Subcutaneous abdominal adipose tissue (tissue), 5 donors: ENCODE results near the gene CHST8.

Source experiments
- H3K27ac ChIP-seq: one replicate; pipeline ENCODE4 v1.7.0; 2013; ENCODE audit warnings: low read depth, mild to moderate bottlenecking, inconsistent platforms, low read length, moderate library complexity
- H3K27me3 ChIP-seq, 5 donors: one replicate each; pipeline ENCODE4 v1.7.0; 2013; ENCODE audit warnings: low read length in 5 of 5, inconsistent platforms in 1 of 5; ENCODE audit not compliant: control insufficient read depth in 5 of 5, insufficient read depth in 4 of 5
- H3K36me3 ChIP-seq, 5 donors: one replicate each; pipeline ENCODE4 v1.7.0; 2013; ENCODE audit warnings: low read length in 5 of 5; ENCODE audit not compliant: control insufficient read depth in 5 of 5, insufficient read depth in 5 of 5
- H3K4me1 ChIP-seq, 5 donors: one replicate each; pipeline ENCODE4 v1.7.0; 2013; ENCODE audit warnings: low read length in 5 of 5, mild to moderate bottlenecking in 3 of 5, moderate library complexity in 1 of 5; ENCODE audit not compliant: control insufficient read depth in 5 of 5, insufficient read depth in 5 of 5
- H3K4me3 ChIP-seq, 5 donors: one replicate each; pipeline ENCODE4 v1.7.0; 2013; ENCODE audit warnings: low read length in 5 of 5, low read depth in 1 of 5
- H3K9ac ChIP-seq, 5 donors: one replicate each; pipeline ENCODE4 v1.7.0; 2013; ENCODE audit warnings: low read length in 5 of 5, mild to moderate bottlenecking in 4 of 5, moderate library complexity in 3 of 5
- H3K9me3 ChIP-seq, 5 donors: one replicate each; pipeline ENCODE4 v1.7.0; 2013; ENCODE audit warnings: low read length in 5 of 5; ENCODE audit not compliant: control insufficient read depth in 5 of 5
- donor health status: healthy.
- donor health status: healthy.
- donor health status: healthy.
- donor health status: healthy.
- donor health status: healthy.

CHST8 gene

GRCh38 chr19:33720691-33721682, 99.2 kb downstream of the CHST8 start:
- no peak overlapping the region for H3K27ac ChIP-seq
- no peak overlapping the region for H3K9ac ChIP-seq
- peaks cover 0 to 7% (median 0%) of the 10 kb centered on the region in 5 donors for H3K4me1 ChIP-seq
- H3K27me3 ChIP-seq = peaks cover 0 to 31% (median 13%) of the 10 kb centered on the region in 5 donors
- H3K36me3 ChIP-seq = no peaks in the 10 kb centered on the region
- no peak overlapping the region for H3K4me3 ChIP-seq
- H3K9me3 ChIP-seq = peaks cover 0 to 8% (median 2%) of the 10 kb centered on the region in 5 donors

DNA sequence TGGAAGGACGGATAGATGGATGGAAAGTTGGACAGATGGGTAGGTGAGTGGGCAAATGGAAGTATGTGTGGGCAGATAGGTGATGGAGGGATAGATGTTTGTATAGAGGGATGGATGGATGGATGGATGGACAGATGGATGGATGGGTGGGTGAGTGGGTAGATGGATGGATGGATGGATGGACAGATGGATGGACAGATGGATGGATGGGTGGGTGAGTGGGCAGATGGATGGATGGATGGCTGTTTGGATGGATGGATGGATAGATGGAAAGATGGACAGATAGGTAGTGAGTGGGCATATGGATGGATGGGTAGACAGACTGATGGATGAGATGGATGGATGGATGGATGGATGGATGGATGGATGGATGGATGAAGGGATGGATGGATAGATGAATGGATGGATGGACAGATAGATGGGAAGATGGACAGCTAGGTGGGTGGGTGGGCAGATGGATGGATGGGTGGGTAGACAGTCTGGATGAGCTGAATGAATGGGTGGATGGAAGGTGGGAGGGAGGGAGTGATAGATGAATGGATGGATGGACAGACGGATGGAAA, 100.1 kb downstream of the CHST8 start:
- Histone ChIP-seq H3K9me3 (peaks cover 0 to 2% (median under 1%) of the 10 kb centered on the region in 5 donors), H3K9ac (no peak overlapping the region), H3K4me3 (no peak overlapping the region), H3K27ac (no peak overlapping the region), H3K4me1 (peaks cover 0 to 7% (median 0%) of the 10 kb centered on the region in 5 donors), H3K36me3 (no peaks in the 10 kb centered on the region), H3K27me3 (peaks cover 4 to 34% (median 13%) of the 10 kb centered on the region in 5 donors)

DNA sequence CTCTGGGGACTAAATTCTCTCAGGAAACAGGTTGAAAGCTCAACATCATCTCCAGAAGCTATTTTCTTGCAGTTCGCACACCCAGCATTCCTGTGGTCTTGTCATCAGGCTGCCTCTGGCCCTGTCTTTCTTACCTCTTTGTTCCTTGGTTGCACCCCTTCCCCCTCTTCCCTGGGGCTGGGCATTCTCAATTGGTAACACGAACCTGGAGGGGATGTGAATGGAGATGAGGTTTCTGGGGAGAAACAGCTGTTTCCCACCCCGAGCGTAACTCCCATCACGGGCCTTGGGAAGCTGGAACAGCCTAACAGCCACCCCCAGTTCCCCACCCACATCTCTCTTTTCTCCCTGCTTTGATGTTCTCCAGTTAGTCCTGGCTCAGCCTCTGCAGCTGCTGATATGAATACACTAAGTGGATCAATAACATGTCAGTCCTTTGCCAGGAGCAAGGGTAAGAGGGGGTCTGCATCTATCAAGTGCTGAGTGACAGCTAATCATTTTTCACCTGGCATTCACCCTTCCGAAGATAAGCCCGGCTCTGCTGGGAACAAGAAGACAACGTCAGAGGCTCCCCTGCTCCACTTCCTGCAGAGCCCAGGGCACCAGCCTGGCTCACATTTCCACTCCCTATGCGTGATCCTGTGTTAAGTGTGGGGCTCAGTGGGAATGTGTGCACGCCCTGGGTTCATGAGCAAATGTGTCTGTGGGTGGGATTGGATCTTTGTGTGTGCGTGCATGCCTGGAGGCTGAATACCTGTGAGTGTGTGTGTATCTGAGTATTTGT, 100.9 kb downstream of the CHST8 start:
- Histone ChIP-seq H3K4me1 (peaks cover 0 to 7% (median 0%) of the 10 kb centered on the region in 5 donors), H3K27ac (no peak overlapping the region), H3K4me3 (no peak overlapping the region), H3K36me3 (no peaks in the 10 kb centered on the region), H3K9ac (no peak overlapping the region), H3K27me3 (peaks cover 4 to 41% (median 13%) of the 10 kb centered on the region in 5 donors), H3K9me3 (peaks cover 0 to 2% (median 0%) of the 10 kb centered on the region in 5 donors)

GRCh38 chr19:33723512-33723911, 101.8 kb downstream of the CHST8 start:
- Histone ChIP-seq H3K36me3 (no peaks in the 10 kb centered on the region), H3K27ac (no peak overlapping the region), H3K27me3 (peaks cover 4 to 42% (median 17%) of the 10 kb centered on the region in 5 donors), H3K4me1 (peaks cover 0 to 7% (median 0%) of the 10 kb centered on the region in 5 donors), H3K9ac (no peak overlapping the region), H3K9me3 (peaks cover 0 to 2% (median 1%) of the 10 kb centered on the region in 5 donors), H3K4me3 (no peak overlapping the region)

DNA sequence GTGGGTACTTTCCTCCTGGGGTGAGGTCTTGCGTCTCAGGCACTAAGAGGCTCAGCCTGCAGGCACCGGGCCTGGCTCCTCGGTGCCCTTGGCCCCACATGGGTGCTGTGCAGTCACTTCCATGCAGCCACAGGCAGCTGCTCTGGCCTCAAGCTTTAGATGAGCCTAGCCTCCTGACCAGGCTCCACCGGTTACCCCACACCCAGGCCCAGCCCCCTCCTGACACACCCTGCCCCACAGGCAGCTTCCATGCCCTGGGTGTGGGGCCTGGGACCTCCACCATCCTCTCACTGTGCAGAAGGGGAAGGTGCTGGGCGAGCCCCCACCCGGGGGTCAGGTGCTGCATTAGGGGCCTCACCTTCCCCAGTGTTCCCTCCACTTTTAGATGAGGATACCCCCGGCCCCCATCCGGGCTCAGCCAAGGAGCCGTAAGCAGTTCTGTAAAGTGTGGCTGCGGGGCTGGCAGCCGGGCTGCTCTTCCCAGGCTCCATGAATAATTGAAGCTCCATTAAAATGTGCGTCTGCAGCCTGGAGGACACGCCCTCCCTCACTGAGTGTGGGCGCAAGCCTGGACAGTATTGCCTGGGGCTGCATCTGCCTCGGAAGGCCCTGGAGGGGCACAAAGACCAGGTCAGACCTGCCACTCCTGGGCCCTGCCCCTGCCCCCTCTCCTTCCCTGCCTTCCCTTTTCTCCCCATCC, 102.4 kb downstream of the CHST8 start:
- Histone ChIP-seq H3K9me3 (peaks cover 2 to 9% (median 6%) of the 10 kb centered on the region in 5 donors), H3K27me3 (peaks cover 4 to 44% (median 22%) of the 10 kb centered on the region in 5 donors), H3K36me3 (no peaks in the 10 kb centered on the region), H3K4me3 (no peak overlapping the region), H3K4me1 (peaks cover 0 to 7% (median 0%) of the 10 kb centered on the region in 5 donors), H3K9ac (no peak overlapping the region), H3K27ac (no peak overlapping the region)

- H3K27ac ChIP-seq = no peak overlapping the region
- H3K27me3 ChIP-seq = peaks cover 4 to 44% (median 25%) of the 10 kb centered on the region in 5 donors
- H3K9ac ChIP-seq = no peak overlapping the region
- no peaks in the 10 kb centered on the region for H3K36me3 ChIP-seq
- H3K4me3 ChIP-seq = no peak overlapping the region
- H3K4me1 ChIP-seq = peaks cover 0 to 7% (median 0%) of the 10 kb centered on the region in 5 donors
- H3K9me3 ChIP-seq = peaks cover 2 to 11% (median 10%) of the 10 kb centered on the region in 5 donors
These were observed 102.9 kb downstream of the CHST8 start for GRCh38 chr19:33724721-33725060.

GRCh38 chr19:33725567-33725966, 103.8 kb downstream of the CHST8 start:
- H3K36me3 ChIP-seq = no peaks in the 10 kb centered on the region
- H3K27me3 ChIP-seq = peaks cover 4 to 40% (median 20%) of the 10 kb centered on the region in 5 donors
- H3K4me1 ChIP-seq = no peaks in the 10 kb centered on the region
- H3K4me3 ChIP-seq = no peak overlapping the region
- H3K9me3 ChIP-seq = peaks cover 2 to 11% (median 10%) of the 10 kb centered on the region in 5 donors
- no peak overlapping the region for H3K27ac ChIP-seq
- H3K9ac ChIP-seq = no peak overlapping the region

DNA sequence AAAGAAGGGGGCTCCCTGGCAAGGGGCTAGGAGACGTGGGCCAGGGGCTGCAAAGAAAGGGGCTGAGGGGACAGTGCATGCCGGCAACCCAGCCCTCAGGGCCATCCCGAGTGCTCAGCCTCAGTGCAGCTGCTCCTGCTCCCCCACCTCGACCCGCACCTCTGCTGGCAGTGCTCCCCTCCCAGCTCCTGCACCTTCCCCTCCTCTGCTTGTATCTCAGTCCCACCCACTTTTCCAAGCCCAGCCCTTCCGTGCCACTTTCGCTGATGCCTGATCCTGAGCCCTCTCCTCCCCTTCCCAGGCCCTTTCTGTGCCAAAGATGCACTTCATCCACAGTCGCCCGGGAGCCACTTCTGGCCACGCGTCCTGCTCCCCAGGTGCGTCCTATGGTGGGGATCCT, 105.0 kb downstream of the CHST8 start:
- H3K4me1 ChIP-seq = no peaks in the 10 kb centered on the region

GRCh38 chr19:33727331-33727998, 105.7 kb downstream of the CHST8 start:
- Histone ChIP-seq H3K9ac (no peak overlapping the region), H3K4me1 (no peaks in the 10 kb centered on the region), H3K27me3 (peaks cover 4 to 31% (median 15%) of the 10 kb centered on the region in 5 donors), H3K9me3 (peaks cover 2 to 11% (median 9%) of the 10 kb centered on the region in 5 donors), H3K36me3 (no peaks in the 10 kb centered on the region), H3K27ac (no peak overlapping the region), H3K4me3 (no peak overlapping the region)

More for the DNA sequence above, 105.0 kb downstream of the CHST8 start:
- H3K4me3 ChIP-seq = no peak overlapping the region
- H3K9me3 ChIP-seq = peaks cover 2 to 11% (median 10%) of the 10 kb centered on the region in 5 donors
- H3K9ac ChIP-seq = no peak overlapping the region
- peaks cover 4 to 35% (median 17%) of the 10 kb centered on the region in 5 donors for H3K27me3 ChIP-seq
- H3K27ac ChIP-seq = no peak overlapping the region
- no peaks in the 10 kb centered on the region for H3K36me3 ChIP-seq
